Esophagus muscularis mucosa (tissue), 4 donors: ENCODE data around the gene KCNQ2.

Source experiments
- CTCF ChIP-seq, 3 experiments: fragments of 200-600 bp in 2 of 3; fragments of 450-650 bp in 1 of 3; sonication (generic) in 2 of 3; IDR thresholded peaks; one replicate each; pipeline ENCODE4 v1.5.1; 2017 to 2019; ENCODE audit warnings: antibody characterized with exemption in 3 of 3, mild to moderate bottlenecking in 2 of 3, moderate library complexity in 1 of 3
- EP300 ChIP-seq: sonication (generic); formaldehyde crosslinking; IDR thresholded peaks from one replicate; pipeline ENCODE4 v1.6.1; 2017; ENCODE audit warnings: antibody characterized with exemption
- POLR2A ChIP-seq: fragments of 450-650 bp; IDR thresholded peaks from one replicate; pipeline ENCODE4 v1.6.1; 2017; ENCODE audit warnings: antibody characterized with exemption, moderate library complexity, mild to moderate bottlenecking, low read depth
- POLR2AphosphoS5 ChIP-seq, 2 donors: sonication (generic); formaldehyde crosslinking; IDR thresholded peaks; one replicate each; pipeline ENCODE4 v1.6.1; 2017; ENCODE audit warnings: antibody characterized with exemption in 2 of 2

- no peak for TF ChIP-seq POLR2AphosphoS5 (IDR thresholded peaks at IDR 0.05)
- no peak for TF ChIP-seq POLR2A
- TF ChIP-seq CTCF (IDR thresholded peaks at IDR 0.05): no peak
- no peak for TF ChIP-seq EP300
These were observed 114.2 kb downstream of the KCNQ2 start for GRCh38 chr20:63357921-63358905.
